GM23338 (cell line): ENCODE measurements around the gene CD99L2. TPM values are rescaled to one million over a fixed set of nuclear protein-coding genes. Genes with fewer than 3 reads are reported as not detected.

ENCODE experiments used
- ATAC-seq: fragments of 200-7000 bp; cut with Tn5 transposase; 3 replicates; pipeline ENCODE4 v1.9.1; 2020
- DNase-seq: peaks from one replicate; pipeline ENCODE4 v3.0.0-alpha.2; 2015; ENCODE audit warnings: low spot score
- H2AFZ ChIP-seq: fragments of 200-600 bp; sonication (generic); 2 replicates; pipeline ENCODE4 v1.8.0; 2016; ENCODE audit warnings: antibody characterized with exemption, mild to moderate bottlenecking, moderate library complexity
- H3F3A ChIP-seq: fragments of 200-600 bp; sonication (generic); replicated peaks from 2 replicates; pipeline ENCODE4 v1.8.0; 2017; ENCODE audit warnings: antibody characterized with exemption, mixed run types, low read depth
- H3K27ac ChIP-seq: fragments of 200-600 bp; sonication (generic); 2 replicates; pipeline ENCODE4 v1.6.1; 2016; ENCODE audit warnings: low read depth
- H3K27me3 ChIP-seq: fragments of 200-600 bp; sonication (generic); 2 replicates; pipeline ENCODE4 v1.8.0; 2016; ENCODE audit warnings: mild to moderate bottlenecking, mixed run types, moderate library complexity; ENCODE audit not compliant: insufficient read depth
- H3K36me3 ChIP-seq: fragments of 200-600 bp; sonication (generic); 2 replicates; pipeline ENCODE4 v1.8.0; 2016; ENCODE audit warnings: mild to moderate bottlenecking; ENCODE audit not compliant: insufficient read depth
- H3K4me1 ChIP-seq: fragments of 200-600 bp; sonication (generic); 2 replicates; pipeline ENCODE4 v1.8.0; 2016; ENCODE audit warnings: mild to moderate bottlenecking, moderate library complexity; ENCODE audit not compliant: insufficient read depth
- H3K4me2 ChIP-seq: fragments of 200-600 bp; sonication (generic); 2 replicates; pipeline ENCODE4 v1.7.1; 2017; ENCODE audit warnings: mixed run types
- H3K4me3 ChIP-seq: fragments of 200-600 bp; sonication (generic); 2 replicates; pipeline ENCODE4 v1.6.1; 2016; ENCODE audit warnings: mixed run types
- H3K79me2 ChIP-seq: fragments of 200-600 bp; sonication (generic); replicated peaks from 2 replicates; pipeline ENCODE4 v1.8.0; 2017; ENCODE audit warnings: mild to moderate bottlenecking; ENCODE audit not compliant: insufficient read depth
- H3K9me2 ChIP-seq: fragments of 200-600 bp; sonication (generic); 2 replicates; pipeline ENCODE4 v1.8.0; 2017; ENCODE audit not compliant: insufficient read depth
- H4K20me1 ChIP-seq: fragments of 200-600 bp; sonication (generic); replicated peaks from 2 replicates; pipeline ENCODE4 v1.8.0; 2017; ENCODE audit warnings: mild to moderate bottlenecking; ENCODE audit not compliant: insufficient read depth
- H3K27ac Mint-ChIP-seq: 2 replicates; pipeline ENCODE4 v1.8.0; 2020; ENCODE audit warnings: inconsistent platforms, mild to moderate bottlenecking, moderate library complexity, mixed read lengths
- H3K27me3 Mint-ChIP-seq: 3 replicates; pipeline ENCODE4 v1.8.0; 2022; ENCODE audit warnings: low read depth, mild to moderate bottlenecking, moderate library complexity, mixed read lengths, inconsistent platforms; ENCODE audit not compliant: insufficient read depth, poor library complexity
- H3K36me3 Mint-ChIP-seq: 3 replicates; pipeline ENCODE4 v1.8.0; 2021; ENCODE audit warnings: low read depth, mild to moderate bottlenecking, inconsistent platforms, moderate library complexity, mixed read lengths
- H3K4me1 Mint-ChIP-seq: 3 replicates; pipeline ENCODE4 v1.8.0; 2020; ENCODE audit warnings: mild to moderate bottlenecking, inconsistent platforms, mixed read lengths
- H3K4me3 Mint-ChIP-seq: 3 replicates; pipeline ENCODE4 v1.8.0; 2021; ENCODE audit warnings: moderate library complexity, mild to moderate bottlenecking, inconsistent platforms, mixed read lengths
- H3K9me3 Mint-ChIP-seq: 3 replicates; pipeline ENCODE4 v1.8.0; 2020; ENCODE audit warnings: moderate library complexity, mild to moderate bottlenecking, inconsistent platforms, mixed read lengths
- EZH2 ChIP-seq: fragments of 200-600 bp; sonication (generic); IDR thresholded peaks from one replicate; pipeline ENCODE4 v1.8.0; 2017; ENCODE audit warnings: antibody characterized with exemption, mild to moderate bottlenecking, low read depth; ENCODE audit not compliant: unreplicated experiment
- EZH2phosphoT487 ChIP-seq: fragments of 200-600 bp; sonication (generic); IDR thresholded peaks from one replicate; pipeline ENCODE4 v1.8.1; 2018; ENCODE audit warnings: antibody characterized with exemption; ENCODE audit not compliant: unreplicated experiment
- JUNB ChIP-seq: IDR thresholded peaks from one replicate; pipeline ENCODE4 v1.6.1; 2016; ENCODE audit warnings: antibody characterized with exemption; ENCODE audit not compliant: unreplicated experiment
- STAT1 ChIP-seq: IDR thresholded peaks from one replicate; pipeline ENCODE4 v1.6.1; 2016; ENCODE audit warnings: antibody characterized with exemption; ENCODE audit not compliant: unreplicated experiment
- ZNF462 ChIP-seq: fragments of 250-450 bp; sonication (Bioruptor Pico); IDR thresholded peaks from 2 replicates; pipeline ENCODE4 v1.5.0; 2020; ENCODE audit warnings: mild to moderate bottlenecking, moderate library complexity
- polyA plus RNA-seq: library from polyadenylated mRNA; unstranded; fragments of >200 nt; fragmentation: Nextera tagmentation; extraction: Ambion mirVana; gene quantifications from 2 replicates; pipeline ENCODE4 v1.2.1, GENCODE V29; 2016
- total RNA-seq: library from RNA; depleted of rRNA; stranded (reverse); fragments of >200 nt; shearing (Covaris generic); gene quantifications from 2 replicates; pipeline ENCODE4 v1.2.3, GENCODE V29; 2014
- TF ChIP-seq, protein P1 (sequence below): IDR thresholded peaks from 2 replicates; pipeline ENCODE4 v1.6.1; 2016; ENCODE audit warnings: antibody characterized with exemption
- TF ChIP-seq, protein P2 (sequence below): IDR thresholded peaks from one replicate; pipeline ENCODE4 v1.6.1; 2018; ENCODE audit warnings: antibody characterized with exemption; ENCODE audit not compliant: unreplicated experiment

Gene CD99L2
- total and polyA plus RNA-seq, 2 experiments from 2014 or later, result 2.6 to 6.4 TPM

GRCh38 chrX:150779385-150779784 lies 119.1 kb downstream of the CD99L2 start:
- no peak overlapping the region for H3K4me3 ChIP-seq
- Mint-ChIP-seq H3K27me3 (peaks cover 5% of the 10 kb centered on the region), H3K4me3 (no peak overlapping the region), H3K4me1 (peaks cover 25% of the 10 kb centered on the region), H3K36me3 (peaks cover 8% of the 10 kb centered on the region), H3K27ac (peak overlapping the region; percentile 27; the same call in 1 of the 2 replicates), H3K9me3 (no peaks in the 10 kb centered on the region)
- H3K4me1 ChIP-seq, result peaks cover 11% of the 10 kb centered on the region; the same call in 1 of the 2 replicates
- H3K79me2 ChIP-seq, result no peaks in the 10 kb centered on the region
- H3K36me3 ChIP-seq, result no peaks in the 10 kb centered on the region
- no peaks in the 10 kb centered on the region for H3K9me2 ChIP-seq
- H4K20me1 ChIP-seq, result no peaks in the 10 kb centered on the region
- no peak overlapping the region for H3K27ac ChIP-seq
- H3K27me3 ChIP-seq, result no peaks in the 10 kb centered on the region
- no peak for DNase-seq
- H3F3A ChIP-seq, result no peaks in the 10 kb centered on the region
- no peak overlapping the region for H3K4me2 ChIP-seq
- H2AFZ ChIP-seq, result no peak overlapping the region
- ATAC-seq, result no peak
- TF ChIP-seq JUNB, result no peak
- no peak for TF ChIP-seq ZNF462
- TF ChIP-seq, protein P1, sequence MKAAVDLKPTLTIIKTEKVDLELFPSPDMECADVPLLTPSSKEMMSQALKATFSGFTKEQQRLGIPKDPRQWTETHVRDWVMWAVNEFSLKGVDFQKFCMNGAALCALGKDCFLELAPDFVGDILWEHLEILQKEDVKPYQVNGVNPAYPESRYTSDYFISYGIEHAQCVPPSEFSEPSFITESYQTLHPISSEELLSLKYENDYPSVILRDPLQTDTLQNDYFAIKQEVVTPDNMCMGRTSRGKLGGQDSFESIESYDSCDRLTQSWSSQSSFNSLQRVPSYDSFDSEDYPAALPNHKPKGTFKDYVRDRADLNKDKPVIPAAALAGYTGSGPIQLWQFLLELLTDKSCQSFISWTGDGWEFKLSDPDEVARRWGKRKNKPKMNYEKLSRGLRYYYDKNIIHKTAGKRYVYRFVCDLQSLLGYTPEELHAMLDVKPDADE, result no peak
- no peak for TF ChIP-seq EZH2
- TF ChIP-seq STAT1, result no peak
- TF ChIP-seq, protein P2, sequence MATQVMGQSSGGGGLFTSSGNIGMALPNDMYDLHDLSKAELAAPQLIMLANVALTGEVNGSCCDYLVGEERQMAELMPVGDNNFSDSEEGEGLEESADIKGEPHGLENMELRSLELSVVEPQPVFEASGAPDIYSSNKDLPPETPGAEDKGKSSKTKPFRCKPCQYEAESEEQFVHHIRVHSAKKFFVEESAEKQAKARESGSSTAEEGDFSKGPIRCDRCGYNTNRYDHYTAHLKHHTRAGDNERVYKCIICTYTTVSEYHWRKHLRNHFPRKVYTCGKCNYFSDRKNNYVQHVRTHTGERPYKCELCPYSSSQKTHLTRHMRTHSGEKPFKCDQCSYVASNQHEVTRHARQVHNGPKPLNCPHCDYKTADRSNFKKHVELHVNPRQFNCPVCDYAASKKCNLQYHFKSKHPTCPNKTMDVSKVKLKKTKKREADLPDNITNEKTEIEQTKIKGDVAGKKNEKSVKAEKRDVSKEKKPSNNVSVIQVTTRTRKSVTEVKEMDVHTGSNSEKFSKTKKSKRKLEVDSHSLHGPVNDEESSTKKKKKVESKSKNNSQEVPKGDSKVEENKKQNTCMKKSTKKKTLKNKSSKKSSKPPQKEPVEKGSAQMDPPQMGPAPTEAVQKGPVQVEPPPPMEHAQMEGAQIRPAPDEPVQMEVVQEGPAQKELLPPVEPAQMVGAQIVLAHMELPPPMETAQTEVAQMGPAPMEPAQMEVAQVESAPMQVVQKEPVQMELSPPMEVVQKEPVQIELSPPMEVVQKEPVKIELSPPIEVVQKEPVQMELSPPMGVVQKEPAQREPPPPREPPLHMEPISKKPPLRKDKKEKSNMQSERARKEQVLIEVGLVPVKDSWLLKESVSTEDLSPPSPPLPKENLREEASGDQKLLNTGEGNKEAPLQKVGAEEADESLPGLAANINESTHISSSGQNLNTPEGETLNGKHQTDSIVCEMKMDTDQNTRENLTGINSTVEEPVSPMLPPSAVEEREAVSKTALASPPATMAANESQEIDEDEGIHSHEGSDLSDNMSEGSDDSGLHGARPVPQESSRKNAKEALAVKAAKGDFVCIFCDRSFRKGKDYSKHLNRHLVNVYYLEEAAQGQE, result no peak
- no peak for TF ChIP-seq EZH2phosphoT487
